Osteoblast (primary cell): ENCODE measurements around the gene SLC12A2. TPM values are rescaled to one million over a fixed set of nuclear protein-coding genes. Genes with fewer than 3 reads are reported as not detected.
A peak's percentile ranks its signal among the peaks of the same experiment; 100 is the strongest.

Experiments
- DNase-seq: peaks from one replicate; pipeline ENCODE4 v3.0.0; 2011; ENCODE audit warnings: low spot score, mixed read lengths; ENCODE audit not compliant: insufficient read length; ENCODE audit errors: missing footprints
- H2AFZ ChIP-seq: 2 replicates; pipeline ENCODE4 v1.6.0; 2011; ENCODE audit warnings: mild to moderate bottlenecking, low read length
- H3K27ac ChIP-seq: 2 replicates; pipeline ENCODE4 v1.5.1; 2011; ENCODE audit warnings: mild to moderate bottlenecking, low read depth, low read length, moderate library complexity
- H3K27me3 ChIP-seq: 2 replicates; pipeline ENCODE4 v1.6.0; 2012; ENCODE audit warnings: mild to moderate bottlenecking, control low read depth, inconsistent platforms, low read length, moderate library complexity; ENCODE audit not compliant: insufficient read depth
- H3K36me3 ChIP-seq: 2 replicates; pipeline ENCODE4 v1.5.1; 2011; ENCODE audit warnings: mild to moderate bottlenecking, low read length, control low read depth, moderate library complexity; ENCODE audit not compliant: insufficient read depth
- H3K4me1 ChIP-seq: 2 replicates; pipeline ENCODE4 v1.5.1; 2011; ENCODE audit warnings: mild to moderate bottlenecking, low read length, control low read depth, moderate library complexity; ENCODE audit not compliant: insufficient read depth
- H3K4me2 ChIP-seq: 2 replicates; pipeline ENCODE4 v1.6.0; 2011; ENCODE audit warnings: mild to moderate bottlenecking, low read length; ENCODE audit not compliant: insufficient read depth
- H3K4me3 ChIP-seq: fragments of 200-600 bp; sonication (generic); 3 replicates; pipeline ENCODE4 v1.5.1; 2012; ENCODE audit warnings: mild to moderate bottlenecking, low read length, inconsistent platforms; ENCODE audit not compliant: insufficient read depth
- H3K79me2 ChIP-seq: 2 replicates; pipeline ENCODE4 v1.6.0; 2012; ENCODE audit warnings: mild to moderate bottlenecking, low read length, control low read depth, inconsistent platforms; ENCODE audit not compliant: insufficient read depth
- H3K9me3 ChIP-seq: 2 replicates; pipeline ENCODE4 v1.5.1; 2011; ENCODE audit warnings: low read depth, low read length, control low read depth
- H4K20me1 ChIP-seq: 2 replicates; pipeline ENCODE4 v1.6.0; 2012; ENCODE audit warnings: mild to moderate bottlenecking, low read length, control low read depth; ENCODE audit not compliant: insufficient read depth
- total RNA-seq: library from RNA; depleted of rRNA; stranded (reverse); fragments of >200 nt; gene quantifications from 2 replicates; pipeline ENCODE4 v1.2.3, GENCODE V29; 2012
- TF ChIP-seq, protein P1 (sequence below): IDR thresholded peaks from 2 replicates; pipeline ENCODE4 v1.5.1; 2011; ENCODE audit warnings: mild to moderate bottlenecking, low read depth, low read length, moderate library complexity; ENCODE audit errors: extremely low read depth

Gene SLC12A2
- total RNA-seq, 1 donor = 25.3 TPM

- H3K27ac ChIP-seq = peak overlapping the region; percentile 42
- H3K4me1 ChIP-seq = peaks cover 11% of the 10 kb centered on the region
- TF ChIP-seq, protein P1, sequence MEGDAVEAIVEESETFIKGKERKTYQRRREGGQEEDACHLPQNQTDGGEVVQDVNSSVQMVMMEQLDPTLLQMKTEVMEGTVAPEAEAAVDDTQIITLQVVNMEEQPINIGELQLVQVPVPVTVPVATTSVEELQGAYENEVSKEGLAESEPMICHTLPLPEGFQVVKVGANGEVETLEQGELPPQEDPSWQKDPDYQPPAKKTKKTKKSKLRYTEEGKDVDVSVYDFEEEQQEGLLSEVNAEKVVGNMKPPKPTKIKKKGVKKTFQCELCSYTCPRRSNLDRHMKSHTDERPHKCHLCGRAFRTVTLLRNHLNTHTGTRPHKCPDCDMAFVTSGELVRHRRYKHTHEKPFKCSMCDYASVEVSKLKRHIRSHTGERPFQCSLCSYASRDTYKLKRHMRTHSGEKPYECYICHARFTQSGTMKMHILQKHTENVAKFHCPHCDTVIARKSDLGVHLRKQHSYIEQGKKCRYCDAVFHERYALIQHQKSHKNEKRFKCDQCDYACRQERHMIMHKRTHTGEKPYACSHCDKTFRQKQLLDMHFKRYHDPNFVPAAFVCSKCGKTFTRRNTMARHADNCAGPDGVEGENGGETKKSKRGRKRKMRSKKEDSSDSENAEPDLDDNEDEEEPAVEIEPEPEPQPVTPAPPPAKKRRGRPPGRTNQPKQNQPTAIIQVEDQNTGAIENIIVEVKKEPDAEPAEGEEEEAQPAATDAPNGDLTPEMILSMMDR = no peak
- peak overlapping the region; percentile 66 for H2AFZ ChIP-seq
- no peaks in the 10 kb centered on the region for H3K36me3 ChIP-seq
- H3K79me2 ChIP-seq = peaks cover 3% of the 10 kb centered on the region
- no peaks in the 10 kb centered on the region for H3K27me3 ChIP-seq
- H3K4me3 ChIP-seq = peak overlapping the region; percentile 40
- DNase-seq = peak; percentile 25
- peak overlapping the region; percentile 67 for H3K4me2 ChIP-seq
- H4K20me1 ChIP-seq = no peaks in the 10 kb centered on the region
- H3K9me3 ChIP-seq = no peaks in the 10 kb centered on the region
These were observed 21.3 kb upstream of the SLC12A2 start for GRCh38 chr5:128062172-128062746.

DNA sequence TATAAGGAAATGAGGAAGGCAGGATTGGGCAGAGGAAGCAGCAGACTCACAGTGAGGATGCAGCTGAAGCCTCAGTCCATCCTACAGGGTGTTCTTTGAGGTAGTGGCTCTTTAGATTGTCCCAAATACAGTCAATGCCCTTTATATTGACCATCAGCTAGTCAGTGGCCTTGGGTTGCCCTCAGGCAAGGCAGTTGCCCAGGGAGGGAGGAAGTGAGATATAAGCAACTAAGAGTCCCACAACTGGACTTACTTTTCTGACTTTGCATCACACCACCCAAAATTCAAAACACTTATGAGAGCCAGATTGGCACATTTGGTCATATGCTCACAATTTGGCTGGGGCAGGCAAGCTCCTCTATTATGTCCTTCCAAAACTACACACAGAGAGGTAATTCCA lies 9.4 kb upstream of the SLC12A2 start:
- Histone ChIP-seq H2AFZ (no peak overlapping the region), H3K27ac (no peak overlapping the region), H3K79me2 (peaks cover 18% of the 10 kb centered on the region), H3K9me3 (no peaks in the 10 kb centered on the region), H3K36me3 (no peaks in the 10 kb centered on the region), H3K4me2 (no peak overlapping the region), H3K27me3 (no peaks in the 10 kb centered on the region), H3K4me1 (no peaks in the 10 kb centered on the region), H3K4me3 (no peak overlapping the region), H4K20me1 (no peaks in the 10 kb centered on the region)
- TF ChIP-seq, protein P1 = no peak
- DNase-seq = no peak

- DNase-seq = no peak
- Histone ChIP-seq H3K27me3 (no peaks in the 10 kb centered on the region), H3K4me3 (no peak overlapping the region), H2AFZ (no peak overlapping the region), H3K4me1 (no peaks in the 10 kb centered on the region), H4K20me1 (no peaks in the 10 kb centered on the region), H3K27ac (no peak overlapping the region), H3K9me3 (no peaks in the 10 kb centered on the region), H3K36me3 (no peaks in the 10 kb centered on the region), H3K4me2 (no peak overlapping the region), H3K79me2 (peaks cover 25% of the 10 kb centered on the region)
- TF ChIP-seq, protein P1 = no peak
These were observed 8.6 kb upstream of the SLC12A2 start for GRCh38 chr5:128074953-128075352.

DNA sequence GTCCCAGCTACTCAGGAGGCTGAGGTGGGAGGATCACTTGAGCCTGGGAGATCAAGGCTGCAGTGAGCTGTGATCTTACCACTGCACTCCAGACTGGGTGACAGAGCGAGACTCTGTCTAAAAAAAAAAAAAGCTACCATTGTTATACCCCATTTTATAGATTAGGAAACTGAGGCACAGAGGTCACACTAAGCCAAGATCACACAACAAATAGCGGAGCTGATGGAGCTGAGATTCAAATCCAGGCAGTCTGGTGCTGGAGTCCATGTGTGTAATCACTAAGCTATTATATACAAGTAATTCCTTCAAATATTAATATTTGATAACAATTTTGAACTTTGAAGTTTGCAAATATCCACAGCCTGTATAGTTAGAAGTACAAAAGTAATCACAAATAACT lies 6.0 kb upstream of the SLC12A2 start:
- Histone ChIP-seq H3K36me3 (no peaks in the 10 kb centered on the region), H3K27me3 (no peaks in the 10 kb centered on the region), H3K27ac (no peak overlapping the region), H4K20me1 (no peaks in the 10 kb centered on the region), H3K79me2 (peaks cover 44% of the 10 kb centered on the region), H3K4me3 (no peak overlapping the region), H2AFZ (no peak overlapping the region), H3K9me3 (no peaks in the 10 kb centered on the region), H3K4me1 (peaks cover 9% of the 10 kb centered on the region), H3K4me2 (no peak overlapping the region)
- DNase-seq = no peak
- TF ChIP-seq, protein P1 = no peak
